Femur (tissue), 1 donor: Measurements from ENCODE around the gene EFCAB5.
"Not testable (repeated sequence)": the region's sequence is repeated elsewhere in the genome, so short reads cannot be mapped to it uniquely, and the experiment has no call there.

Source experiments
- DNase-seq: peaks from one replicate; pipeline ENCODE4 v3.0.0-alpha.2; 2017

The EFCAB5 gene

GRCh38 chr17:30103921-30104320, 162.5 kb downstream of the EFCAB5 start:
- no peak for DNase-seq

- peak; percentile 86 for DNase-seq
These were observed 163.3 kb downstream of the EFCAB5 start for GRCh38 chr17:30104575-30105339.

- no peak for DNase-seq
These were observed 171.4 kb downstream of the EFCAB5 start for GRCh38 chr17:30112794-30113193.

- DNase-seq: peak; percentile 29
These were observed 171.8 kb downstream of the EFCAB5 start for GRCh38 chr17:30113213-30113612.

- no peak for DNase-seq
These were observed 174.9 kb downstream of the EFCAB5 start for GRCh38 chr17:30116345-30116660.

- peak; percentile 98 for DNase-seq
These were observed 175.5 kb downstream of the EFCAB5 start, which contains the start of gene NSRP1 for GRCh38 chr17:30116661-30117551. TSS of gene NSRP1 (plus strand) at chr17:30116816. CDS start at chr17:30116844, 28 bp downstream.

GRCh38 chr17:30117675-30118081, 176.2 kb downstream of the EFCAB5 start:
- DNase-seq: no peak

- not testable (repeated sequence) for DNase-seq
These were observed 177.2 kb downstream of the EFCAB5 start for GRCh38 chr17:30118635-30119034.

GRCh38 chr17:30124273-30124796, 182.9 kb downstream of the EFCAB5 start:
- no peak for DNase-seq

- no peak for DNase-seq
These were observed 188.7 kb downstream of the EFCAB5 start for GRCh38 chr17:30130121-30130520.

GRCh38 chr17:30132615-30133014, 191.2 kb downstream of the EFCAB5 start:
- DNase-seq: no peak

GRCh38 chr17:30133197-30133596, 191.8 kb downstream of the EFCAB5 start:
- no peak for DNase-seq

GRCh38 chr17:30134551-30134950, 193.1 kb downstream of the EFCAB5 start:
- no peak for DNase-seq

GRCh38 chr17:30137158-30137557, 195.7 kb downstream of the EFCAB5 start:
- DNase-seq: no peak

GRCh38 chr17:30147860-30148259, 206.4 kb downstream of the EFCAB5 start:
- not testable (repeated sequence) for DNase-seq

- DNase-seq: no peak
These were observed 206.9 kb downstream of the EFCAB5 start for GRCh38 chr17:30148376-30148775.

- DNase-seq: no peak
These were observed 210.0 kb downstream of the EFCAB5 start for GRCh38 chr17:30151471-30151870.

GRCh38 chr17:30153463-30153862, 212.0 kb downstream of the EFCAB5 start:
- DNase-seq: no peak

GRCh38 chr17:30155389-30155788, 214.0 kb downstream of the EFCAB5 start:
- DNase-seq: no peak
